Common myeloid progenitor, CD34-positive (primary cell): ENCODE results near the gene LPP.

ENCODE experiments used
- CTCF ChIA-PET: fragments of 350-600 bp; sonication (Branson Sonifier 250); formaldehyde crosslinking; loops from one replicate; lab custom pipeline; 2021; ENCODE audit warnings: antibody characterized with exemption; lab: Charles Lee
- POLR2A ChIA-PET: fragments of 350-600 bp; sonication (Branson Sonifier 250); formaldehyde crosslinking; loops from one replicate; lab custom pipeline; 2021; ENCODE audit warnings: antibody characterized with exemption; lab: Charles Lee
- DNase-seq, 3 donors: peaks; one replicate each; pipeline versions ENCODE4 v3.0.0 to v3.0.0-alpha.2; 2013
- H3K27ac ChIP-seq, 2 experiments: 1 replicate in 1 of 2; 2 replicates in 1 of 2; pipeline ENCODE4 v1.7.0; 2013; ENCODE audit warnings: inconsistent platforms in 2 of 2, low read length in 2 of 2, mild to moderate bottlenecking in 2 of 2, low read depth in 1 of 2, moderate library complexity in 1 of 2; ENCODE audit not compliant: severe bottlenecking in 2 of 2, insufficient read depth in 1 of 2, poor library complexity in 1 of 2
- H3K27me3 ChIP-seq, 5 experiments: replicated peaks in 2 of 5; 1 replicate in 3 of 5; 2 replicates in 2 of 5; pipeline versions ENCODE4 v1.6.1 to v1.7.0; 2013; ENCODE audit warnings: low read length in 4 of 5, mild to moderate bottlenecking in 2 of 5, moderate library complexity in 2 of 5, inconsistent platforms in 1 of 5; ENCODE audit not compliant: insufficient read depth in 5 of 5, control insufficient read depth in 4 of 5
- H3K36me3 ChIP-seq, 4 experiments: 1 replicate in 2 of 4; 2 replicates in 2 of 4; pipeline versions ENCODE4 v1.6.1 to v1.7.0; 2013; ENCODE audit warnings: low read length in 3 of 4, control low read depth in 1 of 4, mild to moderate bottlenecking in 1 of 4; ENCODE audit not compliant: control insufficient read depth in 4 of 4, insufficient read depth in 4 of 4
- H3K4me1 ChIP-seq, 4 experiments: 1 replicate in 3 of 4; 2 replicates in 1 of 4; pipeline versions ENCODE4 v1.6.1 to v1.7.1; 2013; ENCODE audit warnings: low read length in 3 of 4, mild to moderate bottlenecking in 3 of 4, control low read depth in 1 of 4, inconsistent platforms in 1 of 4, moderate library complexity in 1 of 4; ENCODE audit not compliant: control insufficient read depth in 4 of 4, insufficient read depth in 4 of 4; ENCODE audit errors: control extremely low read depth in 1 of 4
- H3K4me3 ChIP-seq, 7 experiments: 1 replicate in 4 of 7; 2 replicates in 3 of 7; pipeline versions ENCODE4 v1.5.1 to v1.7.0; 2013; ENCODE audit warnings: mild to moderate bottlenecking in 7 of 7, low read length in 6 of 7, moderate library complexity in 6 of 7, inconsistent platforms in 2 of 7, low read depth in 2 of 7, control low read depth in 1 of 7; ENCODE audit not compliant: insufficient read depth in 4 of 7, control insufficient read depth in 1 of 7; ENCODE audit errors: extremely low read depth in 1 of 7
- H3K9me3 ChIP-seq, 5 experiments: 1 replicate in 4 of 5; 2 replicates in 1 of 5; pipeline versions ENCODE4 v1.6.1 to v1.7.1; 2013; ENCODE audit warnings: low read length in 4 of 5, mild to moderate bottlenecking in 2 of 5, inconsistent platforms in 1 of 5, low read depth in 1 of 5, moderate library complexity in 1 of 5; ENCODE audit not compliant: control insufficient read depth in 4 of 5, insufficient read depth in 2 of 5; ENCODE audit errors: control extremely low read depth in 1 of 5
- WGBS: methylation state at CpG from one replicate; pipeline ENCODE4 v1.1.5; 2013; ENCODE audit not compliant: insufficient coverage; 5-methylcytosine and 5-hydroxymethylcytosine counted together

The LPP gene

GRCh38 chr3:188925376-188925775 lies 771.4 kb downstream of the LPP start:
- ChIA-PET POLR2A (no interaction called here), CTCF (no interaction called here)

DNA sequence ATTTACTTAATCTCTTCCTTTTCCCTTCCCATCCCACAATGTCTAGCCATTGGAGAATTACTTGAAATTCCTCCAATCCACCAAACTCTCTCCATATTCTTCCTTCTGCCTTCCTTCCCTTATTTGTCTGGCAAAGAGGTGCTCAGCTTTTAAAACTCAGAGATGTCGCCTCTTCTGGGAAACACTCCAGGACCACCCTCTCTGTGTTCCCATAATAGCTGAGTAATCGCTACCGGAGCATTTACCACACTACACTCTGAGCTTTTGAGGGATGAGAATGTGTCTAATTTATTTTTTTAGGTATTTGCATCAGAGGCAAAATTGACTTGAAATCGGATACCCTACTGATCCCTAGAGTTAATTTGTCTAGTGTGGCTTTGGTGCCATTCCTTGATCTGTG lies 772.2 kb downstream of the LPP start:
- H3K4me1 ChIP-seq: no peaks in the 10 kb centered on the region
- CTCF ChIA-PET: interaction anchor here (1.6 kb wide), 1 partner anchor 12 kb away, joined by 3 read pairs; no protein-coding TSS in a partner anchor
- no peaks in the 10 kb centered on the region for H3K9me3 ChIP-seq
- no peaks in the 10 kb centered on the region for H3K27me3 ChIP-seq
- H3K36me3 ChIP-seq: no peaks in the 10 kb centered on the region
- no peak overlapping the region for H3K4me3 ChIP-seq
- WGBS: 86% methylated on average over 1 of the region's 4 CpGs
- no peak for DNase-seq
- POLR2A ChIA-PET: no interaction called here
- no peak overlapping the region for H3K27ac ChIP-seq

More at GRCh38 chr3:188925376-188925775, 771.4 kb downstream of the LPP start:
- Histone ChIP-seq H3K27ac (no peak overlapping the region), H3K4me3 (no peak overlapping the region), H3K36me3 (no peaks in the 10 kb centered on the region), H3K9me3 (peaks cover 0 to 2% (median 0%) of the 10 kb centered on the region in 5 experiments), H3K4me1 (no peaks in the 10 kb centered on the region), H3K27me3 (no peaks in the 10 kb centered on the region)
- WGBS: 97% methylated on average over 10 of the region's 12 CpGs
- DNase-seq: no peak

DNA sequence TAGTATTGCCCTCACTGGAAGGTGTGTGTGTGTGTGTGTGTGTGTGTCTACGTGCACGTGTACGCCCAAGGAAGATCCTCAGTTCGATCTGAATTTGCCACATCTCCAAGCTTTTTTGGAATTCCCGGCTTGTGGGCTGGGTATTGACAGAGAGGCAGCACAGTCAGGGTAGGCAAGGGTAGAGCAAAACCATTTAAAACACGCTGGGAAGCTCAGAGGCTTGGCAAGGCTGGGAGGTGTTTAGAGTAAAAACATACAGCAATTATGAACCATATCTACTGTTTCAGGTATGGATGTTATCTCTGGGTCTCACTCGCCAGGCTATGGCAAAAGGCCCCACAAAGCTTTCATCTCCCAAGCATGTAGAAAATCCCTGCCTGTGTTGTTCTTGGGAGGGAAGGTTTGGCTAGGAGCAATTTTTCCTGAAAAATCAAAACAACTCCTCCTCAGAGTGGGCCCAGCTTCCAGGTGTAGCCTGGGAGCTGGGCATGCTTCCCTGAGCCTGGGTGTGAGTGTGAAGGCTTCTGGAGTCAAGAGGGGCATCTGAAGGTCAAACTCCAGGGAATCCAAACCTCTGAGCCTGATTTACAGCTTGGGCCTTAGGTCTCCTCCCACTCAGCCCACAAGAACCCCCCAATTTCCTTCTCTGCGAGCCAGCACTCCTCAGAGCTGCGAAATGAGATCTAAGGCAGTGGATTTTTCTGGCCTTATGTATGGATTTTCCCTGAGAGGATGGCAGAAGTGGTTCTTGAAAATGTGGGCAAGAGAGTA lies 773.0 kb downstream of the LPP start:
- H3K9me3 ChIP-seq: no peaks in the 10 kb centered on the region
- H3K4me3 ChIP-seq: no peak overlapping the region
- no peak overlapping the region for H3K27ac ChIP-seq
- CTCF ChIA-PET: interaction anchor here (1.5 to 1.6 kb wide), 2 partner anchors 13 to 27 kb away, joined by 3 to 5 read pairs; no protein-coding TSS in a partner anchor
- POLR2A ChIA-PET: no interaction called here
- H3K36me3 ChIP-seq: no peaks in the 10 kb centered on the region
- no peaks in the 10 kb centered on the region for H3K27me3 ChIP-seq
- 100% methylated on average over 1 of the region's 9 CpGs for WGBS
- no peaks in the 10 kb centered on the region for H3K4me1 ChIP-seq
- DNase-seq: no peak

DNA sequence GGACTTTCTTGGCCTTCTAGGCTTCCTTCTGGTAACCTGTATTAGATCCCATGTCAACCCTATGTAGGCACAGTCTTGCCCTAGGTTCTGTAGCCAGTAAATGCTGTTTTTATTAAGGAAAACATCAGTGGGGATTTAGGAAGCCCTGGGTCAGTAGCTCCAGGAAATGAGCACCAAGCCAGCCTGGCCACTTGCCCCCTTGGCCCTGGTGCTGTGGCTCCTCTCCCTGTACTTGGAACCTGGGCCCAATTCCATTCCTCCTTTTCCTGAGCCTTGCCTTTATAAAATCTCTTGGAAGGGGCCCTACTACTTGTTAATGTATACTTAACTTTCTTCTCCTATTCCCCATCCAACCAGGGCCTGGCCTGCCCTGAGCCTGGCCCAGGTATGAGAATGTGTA lies 774.0 kb downstream of the LPP start:
- ChIA-PET CTCF (interaction anchor here (1.5 kb wide), 1 partner anchor 26 kb away, joined by 5 read pairs; no protein-coding TSS in a partner anchor), POLR2A (no interaction called here)
- Histone ChIP-seq H3K27ac (no peak overlapping the region), H3K36me3 (no peaks in the 10 kb centered on the region), H3K4me3 (no peak overlapping the region), H3K4me1 (no peaks in the 10 kb centered on the region), H3K9me3 (no peaks in the 10 kb centered on the region), H3K27me3 (no peaks in the 10 kb centered on the region)
- no peak for DNase-seq

GRCh38 chr3:188929137-188929536 lies 775.2 kb downstream of the LPP start:
- DNase-seq: no peak
- H3K27ac ChIP-seq: no peak overlapping the region
- 100% methylated on average over 2 of the region's 2 CpGs for WGBS
- H3K27me3 ChIP-seq: no peaks in the 10 kb centered on the region
- no peaks in the 10 kb centered on the region for H3K4me1 ChIP-seq
- ChIA-PET POLR2A (no interaction called here), CTCF (no interaction called here)
- no peaks in the 10 kb centered on the region for H3K36me3 ChIP-seq
- H3K9me3 ChIP-seq: no peaks in the 10 kb centered on the region
- H3K4me3 ChIP-seq: no peak overlapping the region

DNA sequence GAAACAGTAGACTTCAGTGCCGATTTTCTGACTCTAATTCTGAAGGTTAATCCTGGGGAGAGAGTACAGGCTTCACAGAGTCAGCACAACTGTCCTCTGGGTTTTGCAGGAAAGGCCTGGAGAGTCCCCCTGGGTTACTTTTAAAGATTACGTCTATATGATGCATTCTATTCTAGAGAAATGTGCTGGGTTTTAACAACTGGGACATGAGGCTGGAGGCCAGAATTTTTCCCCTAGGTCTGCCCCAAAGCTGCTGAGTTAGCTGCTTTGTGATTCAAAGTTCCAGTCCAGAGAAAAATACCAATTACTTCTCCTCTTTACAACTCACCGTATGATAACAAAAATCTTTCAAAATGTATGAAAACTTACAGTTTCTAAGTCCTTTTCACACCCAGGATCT lies 777.1 kb downstream of the LPP start:
- no peaks in the 10 kb centered on the region for H3K4me1 ChIP-seq
- no peak for DNase-seq
- H3K27me3 ChIP-seq: no peaks in the 10 kb centered on the region
- WGBS: 61% methylated on average over 3 of the region's 3 CpGs
- POLR2A ChIA-PET: no interaction called here
- H3K36me3 ChIP-seq: no peaks in the 10 kb centered on the region
- no peak overlapping the region for H3K27ac ChIP-seq
- no peaks in the 10 kb centered on the region for H3K9me3 ChIP-seq
- CTCF ChIA-PET: interaction anchor here (1.1 to 1.5 kb wide), 2 partner anchors 16 to 1191 kb away, joined by 3 to 6 read pairs; no protein-coding TSS in a partner anchor
- H3K4me3 ChIP-seq: no peak overlapping the region

- CTCF ChIA-PET: interaction anchor here (1.1 to 1.5 kb wide), 2 partner anchors 16 to 1192 kb away, joined by 3 to 6 read pairs; no protein-coding TSS in a partner anchor
- POLR2A ChIA-PET: no interaction called here
- Histone ChIP-seq H3K27me3 (no peaks in the 10 kb centered on the region), H3K27ac (no peak overlapping the region), H3K4me1 (no peaks in the 10 kb centered on the region), H3K4me3 (no peak overlapping the region), H3K9me3 (no peaks in the 10 kb centered on the region), H3K36me3 (no peaks in the 10 kb centered on the region)
- WGBS: 92% methylated on average over 3 of the region's 3 CpGs
- DNase-seq: no peak
Observed at GRCh38 chr3:188931531-188931930, 777.6 kb downstream of the LPP start.
